ENCODE results near the gene MTG2.

MTG2 gene

DNA sequence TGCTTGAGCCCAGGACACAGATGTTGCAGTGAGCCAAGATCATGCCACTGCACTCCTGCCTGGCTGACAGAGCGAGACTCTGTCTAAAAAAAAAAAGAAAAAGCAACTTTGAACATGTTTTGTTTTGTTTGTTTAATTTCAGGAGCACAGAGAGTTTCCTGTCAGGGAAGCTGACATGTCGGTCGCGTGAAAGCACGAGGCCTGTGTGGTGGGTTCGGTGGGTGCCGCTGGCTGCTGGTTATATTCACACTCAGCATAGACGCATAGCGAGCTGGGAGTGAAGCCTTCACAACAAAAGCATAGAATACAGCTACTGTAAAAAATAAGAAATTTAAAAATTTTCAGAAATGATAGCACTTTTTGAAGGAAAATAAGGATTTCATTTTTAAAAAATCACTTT is 14.5 kb downstream of the MTG2 start:
- Histone ChIP-seq H3K36me3 (ENCODE audit: control insufficient read depth in 2 of 2, insufficient read depth in 1 of 2, low read length in 2 of 2) (peaks cover 14 to 77% of the 10 kb centered on the region in 2 experiments), H3K27ac (ENCODE audit: extremely low read depth, low read depth, low read length) (no peak overlapping the region), H3K4me1 (ENCODE audit: control insufficient read depth, insufficient read depth, low read length) (no peaks in the 10 kb centered on the region), H3K4me3 (ENCODE audit: low read depth, low read length) (no peak overlapping the region), H3K9me3 (ENCODE audit: control insufficient read depth, insufficient read depth, low read depth, low read length) (no peaks in the 10 kb centered on the region)
- CTCF ChIA-PET = interaction anchor here (0.6 kb wide), 1 partner anchor 208 kb away, joined by 3 read pairs; no protein-coding TSS in a partner anchor
- TF ChIP-seq, protein P1, sequence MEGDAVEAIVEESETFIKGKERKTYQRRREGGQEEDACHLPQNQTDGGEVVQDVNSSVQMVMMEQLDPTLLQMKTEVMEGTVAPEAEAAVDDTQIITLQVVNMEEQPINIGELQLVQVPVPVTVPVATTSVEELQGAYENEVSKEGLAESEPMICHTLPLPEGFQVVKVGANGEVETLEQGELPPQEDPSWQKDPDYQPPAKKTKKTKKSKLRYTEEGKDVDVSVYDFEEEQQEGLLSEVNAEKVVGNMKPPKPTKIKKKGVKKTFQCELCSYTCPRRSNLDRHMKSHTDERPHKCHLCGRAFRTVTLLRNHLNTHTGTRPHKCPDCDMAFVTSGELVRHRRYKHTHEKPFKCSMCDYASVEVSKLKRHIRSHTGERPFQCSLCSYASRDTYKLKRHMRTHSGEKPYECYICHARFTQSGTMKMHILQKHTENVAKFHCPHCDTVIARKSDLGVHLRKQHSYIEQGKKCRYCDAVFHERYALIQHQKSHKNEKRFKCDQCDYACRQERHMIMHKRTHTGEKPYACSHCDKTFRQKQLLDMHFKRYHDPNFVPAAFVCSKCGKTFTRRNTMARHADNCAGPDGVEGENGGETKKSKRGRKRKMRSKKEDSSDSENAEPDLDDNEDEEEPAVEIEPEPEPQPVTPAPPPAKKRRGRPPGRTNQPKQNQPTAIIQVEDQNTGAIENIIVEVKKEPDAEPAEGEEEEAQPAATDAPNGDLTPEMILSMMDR (tag by site-specific recombination; IDR thresholded peaks at IDR 0.05) = no peak
- no peak for TF ChIP-seq ZFHX2 (tag by site-specific recombination; conservative IDR thresholded peaks at IDR 0.05)
- no peak for TF ChIP-seq ZNF335 (tag by site-specific recombination; conservative IDR thresholded peaks at IDR 0.05)
- TF ChIP-seq ZNF785 (tag by site-specific recombination; IDR thresholded peaks at IDR 0.05) = no peak
- no peak for TF ChIP-seq ZBTB1 (tag by site-specific recombination; IDR thresholded peaks at IDR 0.05)
- POLR2A ChIA-PET = no interaction called here

DNA sequence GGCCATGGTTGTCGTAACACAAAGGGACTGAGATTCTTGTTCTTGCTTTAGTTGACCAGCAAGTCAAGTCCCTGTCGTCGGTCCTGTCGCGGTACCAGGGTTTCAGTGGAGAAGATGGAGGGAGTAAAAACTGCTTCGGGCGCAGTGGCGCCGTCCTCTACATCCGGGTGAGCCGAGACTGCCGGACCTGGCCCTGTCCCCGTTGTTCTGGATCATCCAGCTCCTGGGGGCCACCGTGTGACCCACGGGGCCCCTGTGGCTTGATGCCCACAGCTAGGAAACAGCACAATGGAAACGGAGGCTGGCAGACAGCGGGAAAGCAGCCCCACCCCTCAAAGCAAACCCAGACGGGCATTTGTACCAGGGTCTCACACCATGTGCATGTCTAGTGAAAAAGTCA is 15.0 kb downstream of the MTG2 start:
- Histone ChIP-seq H3K36me3 (ENCODE audit: control insufficient read depth in 2 of 2, insufficient read depth in 1 of 2, low read length in 2 of 2) (peaks cover 14 to 77% of the 10 kb centered on the region in 2 experiments), H3K27ac (ENCODE audit: extremely low read depth, low read depth, low read length) (no peak overlapping the region), H3K9me3 (ENCODE audit: control insufficient read depth, insufficient read depth, low read depth, low read length) (no peaks in the 10 kb centered on the region), H3K4me1 (ENCODE audit: control insufficient read depth, insufficient read depth, low read length) (no peaks in the 10 kb centered on the region), H3K4me3 (ENCODE audit: low read depth, low read length) (no peak overlapping the region)
- ChIA-PET POLR2A (no interaction called here), CTCF (interaction anchor here (0.6 kb wide), 1 partner anchor 208 kb away, joined by 3 read pairs; no protein-coding TSS in a partner anchor)
- TF ChIP-seq, protein P2, sequence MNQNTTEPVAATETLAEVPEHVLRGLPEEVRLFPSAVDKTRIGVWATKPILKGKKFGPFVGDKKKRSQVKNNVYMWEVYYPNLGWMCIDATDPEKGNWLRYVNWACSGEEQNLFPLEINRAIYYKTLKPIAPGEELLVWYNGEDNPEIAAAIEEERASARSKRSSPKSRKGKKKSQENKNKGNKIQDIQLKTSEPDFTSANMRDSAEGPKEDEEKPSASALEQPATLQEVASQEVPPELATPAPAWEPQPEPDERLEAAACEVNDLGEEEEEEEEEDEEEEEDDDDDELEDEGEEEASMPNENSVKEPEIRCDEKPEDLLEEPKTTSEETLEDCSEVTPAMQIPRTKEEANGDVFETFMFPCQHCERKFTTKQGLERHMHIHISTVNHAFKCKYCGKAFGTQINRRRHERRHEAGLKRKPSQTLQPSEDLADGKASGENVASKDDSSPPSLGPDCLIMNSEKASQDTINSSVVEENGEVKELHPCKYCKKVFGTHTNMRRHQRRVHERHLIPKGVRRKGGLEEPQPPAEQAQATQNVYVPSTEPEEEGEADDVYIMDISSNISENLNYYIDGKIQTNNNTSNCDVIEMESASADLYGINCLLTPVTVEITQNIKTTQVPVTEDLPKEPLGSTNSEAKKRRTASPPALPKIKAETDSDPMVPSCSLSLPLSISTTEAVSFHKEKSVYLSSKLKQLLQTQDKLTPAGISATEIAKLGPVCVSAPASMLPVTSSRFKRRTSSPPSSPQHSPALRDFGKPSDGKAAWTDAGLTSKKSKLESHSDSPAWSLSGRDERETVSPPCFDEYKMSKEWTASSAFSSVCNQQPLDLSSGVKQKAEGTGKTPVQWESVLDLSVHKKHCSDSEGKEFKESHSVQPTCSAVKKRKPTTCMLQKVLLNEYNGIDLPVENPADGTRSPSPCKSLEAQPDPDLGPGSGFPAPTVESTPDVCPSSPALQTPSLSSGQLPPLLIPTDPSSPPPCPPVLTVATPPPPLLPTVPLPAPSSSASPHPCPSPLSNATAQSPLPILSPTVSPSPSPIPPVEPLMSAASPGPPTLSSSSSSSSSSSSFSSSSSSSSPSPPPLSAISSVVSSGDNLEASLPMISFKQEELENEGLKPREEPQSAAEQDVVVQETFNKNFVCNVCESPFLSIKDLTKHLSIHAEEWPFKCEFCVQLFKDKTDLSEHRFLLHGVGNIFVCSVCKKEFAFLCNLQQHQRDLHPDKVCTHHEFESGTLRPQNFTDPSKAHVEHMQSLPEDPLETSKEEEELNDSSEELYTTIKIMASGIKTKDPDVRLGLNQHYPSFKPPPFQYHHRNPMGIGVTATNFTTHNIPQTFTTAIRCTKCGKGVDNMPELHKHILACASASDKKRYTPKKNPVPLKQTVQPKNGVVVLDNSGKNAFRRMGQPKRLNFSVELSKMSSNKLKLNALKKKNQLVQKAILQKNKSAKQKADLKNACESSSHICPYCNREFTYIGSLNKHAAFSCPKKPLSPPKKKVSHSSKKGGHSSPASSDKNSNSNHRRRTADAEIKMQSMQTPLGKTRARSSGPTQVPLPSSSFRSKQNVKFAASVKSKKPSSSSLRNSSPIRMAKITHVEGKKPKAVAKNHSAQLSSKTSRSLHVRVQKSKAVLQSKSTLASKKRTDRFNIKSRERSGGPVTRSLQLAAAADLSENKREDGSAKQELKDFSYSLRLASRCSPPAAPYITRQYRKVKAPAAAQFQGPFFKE (tag by site-specific recombination; IDR thresholded peaks at IDR 0.05; ENCODE audit: borderline replicate concordance) = no peak
- TF ChIP-seq, protein P3, sequence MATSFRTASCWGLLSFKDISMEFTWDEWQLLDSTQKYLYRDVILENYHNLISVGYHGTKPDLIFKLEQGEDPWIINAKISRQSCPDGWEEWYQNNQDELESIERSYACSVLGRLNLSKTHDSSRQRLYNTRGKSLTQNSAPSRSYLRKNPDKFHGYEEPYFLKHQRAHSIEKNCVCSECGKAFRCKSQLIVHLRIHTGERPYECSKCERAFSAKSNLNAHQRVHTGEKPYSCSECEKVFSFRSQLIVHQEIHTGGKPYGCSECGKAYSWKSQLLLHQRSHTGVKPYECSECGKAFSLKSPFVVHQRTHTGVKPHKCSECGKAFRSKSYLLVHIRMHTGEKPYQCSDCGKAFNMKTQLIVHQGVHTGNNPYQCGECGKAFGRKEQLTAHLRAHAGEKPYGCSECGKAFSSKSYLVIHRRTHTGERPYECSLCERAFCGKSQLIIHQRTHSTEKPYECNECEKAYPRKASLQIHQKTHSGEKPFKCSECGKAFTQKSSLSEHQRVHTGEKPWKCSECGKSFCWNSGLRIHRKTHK (tag by site-specific recombination; IDR thresholded peaks at IDR 0.05) = no peak
- no peak for TF ChIP-seq ZFP37 (tag by site-specific recombination; IDR thresholded peaks at IDR 0.05)

DNA sequence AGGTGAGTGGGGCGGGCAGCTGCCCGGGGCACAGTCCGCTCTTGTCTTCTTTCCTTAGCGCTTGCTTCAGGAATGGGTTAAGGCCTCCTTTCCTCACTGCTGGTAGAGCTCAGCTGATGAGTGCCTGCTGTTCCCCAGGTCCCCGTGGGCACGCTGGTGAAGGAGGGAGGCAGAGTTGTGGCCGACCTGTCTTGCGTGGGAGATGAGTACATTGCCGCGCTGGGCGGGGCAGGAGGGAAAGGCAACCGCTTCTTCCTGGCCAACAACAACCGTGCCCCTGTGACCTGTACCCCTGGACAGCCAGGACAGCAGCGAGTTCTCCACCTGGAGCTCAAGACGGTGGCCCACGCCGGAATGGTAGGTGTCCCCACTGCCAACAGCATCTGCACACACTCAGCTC is 15.7 kb downstream of the MTG2 start:
- Histone ChIP-seq H3K9me3 (ENCODE audit: control insufficient read depth, insufficient read depth, low read depth, low read length) (no peaks in the 10 kb centered on the region), H3K4me3 (ENCODE audit: low read depth, low read length) (no peak overlapping the region), H3K4me1 (ENCODE audit: control insufficient read depth, insufficient read depth, low read length) (no peaks in the 10 kb centered on the region), H3K36me3 (ENCODE audit: control insufficient read depth in 2 of 2, insufficient read depth in 1 of 2, low read length in 2 of 2) (peaks cover 14 to 76% of the 10 kb centered on the region in 2 experiments), H3K27ac (ENCODE audit: extremely low read depth, low read depth, low read length) (no peak overlapping the region)
- CTCF ChIA-PET = no interaction called here
- POLR2A ChIA-PET = no interaction called here
- TF ChIP-seq SP2 (tag by site-specific recombination; IDR thresholded peaks at IDR 0.05) (no peak), KLF7 (tag by site-specific recombination; IDR thresholded peaks at IDR 0.05; ENCODE audit: borderline replicate concordance) (no peak), ZNF174 (tag by site-specific recombination; IDR thresholded peaks at IDR 0.05) (no peak), ZNF791 (tag by site-specific recombination; IDR thresholded peaks at IDR 0.05) (no peak), GFI1B (tag by site-specific recombination; IDR thresholded peaks at IDR 0.05) (no peak)
- TF ChIP-seq, protein P4, sequence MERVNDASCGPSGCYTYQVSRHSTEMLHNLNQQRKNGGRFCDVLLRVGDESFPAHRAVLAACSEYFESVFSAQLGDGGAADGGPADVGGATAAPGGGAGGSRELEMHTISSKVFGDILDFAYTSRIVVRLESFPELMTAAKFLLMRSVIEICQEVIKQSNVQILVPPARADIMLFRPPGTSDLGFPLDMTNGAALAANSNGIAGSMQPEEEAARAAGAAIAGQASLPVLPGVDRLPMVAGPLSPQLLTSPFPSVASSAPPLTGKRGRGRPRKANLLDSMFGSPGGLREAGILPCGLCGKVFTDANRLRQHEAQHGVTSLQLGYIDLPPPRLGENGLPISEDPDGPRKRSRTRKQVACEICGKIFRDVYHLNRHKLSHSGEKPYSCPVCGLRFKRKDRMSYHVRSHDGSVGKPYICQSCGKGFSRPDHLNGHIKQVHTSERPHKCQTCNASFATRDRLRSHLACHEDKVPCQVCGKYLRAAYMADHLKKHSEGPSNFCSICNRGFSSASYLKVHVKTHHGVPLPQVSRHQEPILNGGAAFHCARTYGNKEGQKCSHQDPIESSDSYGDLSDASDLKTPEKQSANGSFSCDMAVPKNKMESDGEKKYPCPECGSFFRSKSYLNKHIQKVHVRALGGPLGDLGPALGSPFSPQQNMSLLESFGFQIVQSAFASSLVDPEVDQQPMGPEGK (tag by site-specific recombination; IDR thresholded peaks at IDR 0.05) = no peak
- TF ChIP-seq, protein P5, sequence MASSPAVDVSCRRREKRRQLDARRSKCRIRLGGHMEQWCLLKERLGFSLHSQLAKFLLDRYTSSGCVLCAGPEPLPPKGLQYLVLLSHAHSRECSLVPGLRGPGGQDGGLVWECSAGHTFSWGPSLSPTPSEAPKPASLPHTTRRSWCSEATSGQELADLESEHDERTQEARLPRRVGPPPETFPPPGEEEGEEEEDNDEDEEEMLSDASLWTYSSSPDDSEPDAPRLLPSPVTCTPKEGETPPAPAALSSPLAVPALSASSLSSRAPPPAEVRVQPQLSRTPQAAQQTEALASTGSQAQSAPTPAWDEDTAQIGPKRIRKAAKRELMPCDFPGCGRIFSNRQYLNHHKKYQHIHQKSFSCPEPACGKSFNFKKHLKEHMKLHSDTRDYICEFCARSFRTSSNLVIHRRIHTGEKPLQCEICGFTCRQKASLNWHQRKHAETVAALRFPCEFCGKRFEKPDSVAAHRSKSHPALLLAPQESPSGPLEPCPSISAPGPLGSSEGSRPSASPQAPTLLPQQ (tag by site-specific recombination; IDR thresholded peaks at IDR 0.05) = no peak
- TF ChIP-seq, protein P6, sequence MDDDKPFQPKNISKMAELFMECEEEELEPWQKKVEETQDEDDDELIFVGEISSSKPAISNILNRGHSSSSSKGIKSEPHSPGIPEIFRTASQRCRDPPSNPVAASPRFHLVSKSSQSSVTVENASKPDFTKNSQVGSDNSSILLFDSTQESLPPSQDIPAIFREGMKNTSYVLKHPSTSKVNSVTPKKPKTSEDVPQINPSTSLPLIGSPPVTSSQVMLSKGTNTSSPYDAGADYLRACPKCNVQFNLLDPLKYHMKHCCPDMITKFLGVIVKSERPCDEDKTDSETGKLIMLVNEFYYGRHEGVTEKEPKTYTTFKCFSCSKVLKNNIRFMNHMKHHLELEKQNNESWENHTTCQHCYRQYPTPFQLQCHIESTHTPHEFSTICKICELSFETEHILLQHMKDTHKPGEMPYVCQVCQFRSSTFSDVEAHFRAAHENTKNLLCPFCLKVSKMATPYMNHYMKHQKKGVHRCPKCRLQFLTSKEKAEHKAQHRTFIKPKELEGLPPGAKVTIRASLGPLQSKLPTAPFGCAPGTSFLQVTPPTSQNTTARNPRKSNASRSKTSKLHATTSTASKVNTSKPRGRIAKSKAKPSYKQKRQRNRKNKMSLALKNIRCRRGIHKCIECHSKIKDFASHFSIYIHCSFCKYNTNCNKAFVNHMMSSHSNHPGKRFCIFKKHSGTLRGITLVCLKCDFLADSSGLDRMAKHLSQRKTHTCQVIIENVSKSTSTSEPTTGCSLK (tag by site-specific recombination; IDR thresholded peaks at IDR 0.05) = no peak
